Measurements from ENCODE around the gene TNS4.

DNA sequence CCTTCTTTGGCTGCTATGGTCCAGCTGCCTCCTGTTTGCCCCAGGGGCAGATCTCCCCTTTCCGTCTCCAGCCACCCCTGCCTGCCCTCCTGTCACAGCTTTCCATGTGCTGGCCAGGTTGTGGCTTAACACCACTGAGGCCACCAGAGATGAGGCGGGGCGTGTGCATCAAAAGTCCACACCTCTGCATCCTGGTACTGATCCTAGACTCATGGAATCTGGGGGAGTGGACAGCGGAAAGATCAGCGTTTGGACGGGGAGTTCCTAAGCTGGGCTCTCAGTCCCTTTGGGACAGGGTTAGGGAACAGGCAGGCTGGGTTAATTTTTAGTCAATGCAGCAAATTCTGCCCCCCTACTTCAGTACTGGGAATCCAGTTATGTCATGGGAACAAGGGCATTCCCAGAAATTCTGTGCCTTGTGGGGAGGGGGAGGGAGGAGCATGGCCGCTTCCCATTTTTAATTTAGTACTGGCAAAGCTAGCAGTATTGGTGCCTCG, 54.2 kb downstream of the TNS4 start:
- TF ChIP-seq, protein P1, sequence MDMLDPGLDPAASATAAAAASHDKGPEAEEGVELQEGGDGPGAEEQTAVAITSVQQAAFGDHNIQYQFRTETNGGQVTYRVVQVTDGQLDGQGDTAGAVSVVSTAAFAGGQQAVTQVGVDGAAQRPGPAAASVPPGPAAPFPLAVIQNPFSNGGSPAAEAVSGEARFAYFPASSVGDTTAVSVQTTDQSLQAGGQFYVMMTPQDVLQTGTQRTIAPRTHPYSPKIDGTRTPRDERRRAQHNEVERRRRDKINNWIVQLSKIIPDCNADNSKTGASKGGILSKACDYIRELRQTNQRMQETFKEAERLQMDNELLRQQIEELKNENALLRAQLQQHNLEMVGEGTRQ (IDR thresholded peaks at IDR 0.05; ENCODE audit: low read depth, low read length) = no peak
- TF ChIP-seq, protein P2, sequence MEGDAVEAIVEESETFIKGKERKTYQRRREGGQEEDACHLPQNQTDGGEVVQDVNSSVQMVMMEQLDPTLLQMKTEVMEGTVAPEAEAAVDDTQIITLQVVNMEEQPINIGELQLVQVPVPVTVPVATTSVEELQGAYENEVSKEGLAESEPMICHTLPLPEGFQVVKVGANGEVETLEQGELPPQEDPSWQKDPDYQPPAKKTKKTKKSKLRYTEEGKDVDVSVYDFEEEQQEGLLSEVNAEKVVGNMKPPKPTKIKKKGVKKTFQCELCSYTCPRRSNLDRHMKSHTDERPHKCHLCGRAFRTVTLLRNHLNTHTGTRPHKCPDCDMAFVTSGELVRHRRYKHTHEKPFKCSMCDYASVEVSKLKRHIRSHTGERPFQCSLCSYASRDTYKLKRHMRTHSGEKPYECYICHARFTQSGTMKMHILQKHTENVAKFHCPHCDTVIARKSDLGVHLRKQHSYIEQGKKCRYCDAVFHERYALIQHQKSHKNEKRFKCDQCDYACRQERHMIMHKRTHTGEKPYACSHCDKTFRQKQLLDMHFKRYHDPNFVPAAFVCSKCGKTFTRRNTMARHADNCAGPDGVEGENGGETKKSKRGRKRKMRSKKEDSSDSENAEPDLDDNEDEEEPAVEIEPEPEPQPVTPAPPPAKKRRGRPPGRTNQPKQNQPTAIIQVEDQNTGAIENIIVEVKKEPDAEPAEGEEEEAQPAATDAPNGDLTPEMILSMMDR (conservative IDR thresholded peaks at IDR 0.05; ENCODE audit: low read depth, low read length) = no peak
- TF ChIP-seq NFE2L2 (IDR thresholded peaks at IDR 0.05; ENCODE audit: low read depth, low read length) = no peak
- no peak for TF ChIP-seq CEBPB (IDR thresholded peaks at IDR 0.05; ENCODE audit: low read depth, low read length)
- no peak for TF ChIP-seq POLR2A (IDR thresholded peaks at IDR 0.05; ENCODE audit: low read depth, low read length)
- no peak for TF ChIP-seq SMC3 (IDR thresholded peaks at IDR 0.05; ENCODE audit: low read depth, low read length)
- no peak for TF ChIP-seq RAD21 (IDR thresholded peaks at IDR 0.05; ENCODE audit: low read length)
- TF ChIP-seq CHD1 (IDR thresholded peaks at IDR 0.05; ENCODE audit: low read depth, low read length) = no peak
- no peak for TF ChIP-seq RFX5 (IDR thresholded peaks at IDR 0.05; ENCODE audit: low read depth, low read length)
